Fibroblast of skin of left quadriceps (primary cell): Measurements from ENCODE around the gene TBKBP1.

Experiments used
- DNase-seq, 2 experiments: peaks; one replicate each; pipeline ENCODE4 v3.0.0-alpha.2; 2013; ENCODE audit warnings: low read depth in 2 of 2

TBKBP1 gene, protein sequence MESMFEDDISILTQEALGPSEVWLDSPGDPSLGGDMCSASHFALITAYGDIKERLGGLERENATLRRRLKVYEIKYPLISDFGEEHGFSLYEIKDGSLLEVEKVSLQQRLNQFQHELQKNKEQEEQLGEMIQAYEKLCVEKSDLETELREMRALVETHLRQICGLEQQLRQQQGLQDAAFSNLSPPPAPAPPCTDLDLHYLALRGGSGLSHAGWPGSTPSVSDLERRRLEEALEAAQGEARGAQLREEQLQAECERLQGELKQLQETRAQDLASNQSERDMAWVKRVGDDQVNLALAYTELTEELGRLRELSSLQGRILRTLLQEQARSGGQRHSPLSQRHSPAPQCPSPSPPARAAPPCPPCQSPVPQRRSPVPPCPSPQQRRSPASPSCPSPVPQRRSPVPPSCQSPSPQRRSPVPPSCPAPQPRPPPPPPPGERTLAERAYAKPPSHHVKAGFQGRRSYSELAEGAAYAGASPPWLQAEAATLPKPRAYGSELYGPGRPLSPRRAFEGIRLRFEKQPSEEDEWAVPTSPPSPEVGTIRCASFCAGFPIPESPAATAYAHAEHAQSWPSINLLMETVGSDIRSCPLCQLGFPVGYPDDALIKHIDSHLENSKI

DNA sequence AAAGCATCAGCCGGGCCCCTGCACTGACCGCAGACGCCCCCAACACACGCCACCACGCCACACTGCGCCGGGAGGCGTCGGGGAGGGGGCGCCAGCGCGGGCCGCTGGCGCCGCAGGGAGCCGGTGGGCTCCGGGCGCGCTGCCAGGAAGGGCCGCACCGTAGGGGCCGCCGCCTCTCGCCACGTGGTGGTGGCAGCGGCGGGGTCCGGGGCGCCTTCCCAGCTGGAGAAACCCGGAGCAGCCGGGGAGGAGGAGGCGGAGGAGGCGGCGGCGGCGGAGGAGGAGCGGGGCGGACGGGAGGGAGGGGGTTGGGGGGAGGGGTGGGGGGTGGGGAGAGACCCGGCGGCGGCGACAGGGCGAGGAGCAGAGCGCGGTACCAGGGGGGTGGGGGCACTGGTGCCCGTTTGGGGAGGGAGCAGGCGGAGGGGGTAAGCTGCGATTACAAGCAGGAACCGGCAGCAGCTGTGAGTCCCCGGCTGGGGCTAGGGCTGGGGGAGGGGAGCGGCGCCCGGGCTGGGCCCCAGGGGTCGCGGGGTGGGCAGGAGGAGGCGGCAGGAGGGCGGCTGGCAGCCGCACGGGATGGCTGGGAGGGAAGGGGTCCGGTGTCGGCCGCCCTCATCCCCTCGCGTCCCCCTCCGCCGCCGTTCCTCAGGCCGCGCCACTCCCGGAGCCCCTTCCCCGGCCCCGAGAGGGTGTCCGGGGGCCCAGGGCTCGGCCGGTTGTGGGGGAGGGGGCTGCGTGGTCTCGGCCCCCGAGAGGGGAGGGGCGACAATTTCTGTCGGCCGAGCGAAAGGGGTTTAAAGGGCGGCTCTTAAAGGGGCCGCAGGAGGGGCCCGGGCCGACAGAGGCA is at the start of gene TBKBP1:
TSS of gene TBKBP1 (plus strand) at position 431 of the 850 bp plus-strand sequence. CDS start 1,952 bp downstream, outside the sequence.
- DNase-seq = peak in 1 of 2 experiments; percentile 43

GRCh38 chr17:47644324-47644723 is 49.6 kb upstream of the TBKBP1 start:
- DNase-seq = no peak

- peak; percentile 100 for DNase-seq
These were observed 44.6 kb upstream of the TBKBP1 start, which contains the start of gene KPNB1 for GRCh38 chr17:47649153-47649971. Gene KPNB1 (plus strand): TSS chr17:47649919. CDS start chr17:47650245, 326 bp downstream.

DNA sequence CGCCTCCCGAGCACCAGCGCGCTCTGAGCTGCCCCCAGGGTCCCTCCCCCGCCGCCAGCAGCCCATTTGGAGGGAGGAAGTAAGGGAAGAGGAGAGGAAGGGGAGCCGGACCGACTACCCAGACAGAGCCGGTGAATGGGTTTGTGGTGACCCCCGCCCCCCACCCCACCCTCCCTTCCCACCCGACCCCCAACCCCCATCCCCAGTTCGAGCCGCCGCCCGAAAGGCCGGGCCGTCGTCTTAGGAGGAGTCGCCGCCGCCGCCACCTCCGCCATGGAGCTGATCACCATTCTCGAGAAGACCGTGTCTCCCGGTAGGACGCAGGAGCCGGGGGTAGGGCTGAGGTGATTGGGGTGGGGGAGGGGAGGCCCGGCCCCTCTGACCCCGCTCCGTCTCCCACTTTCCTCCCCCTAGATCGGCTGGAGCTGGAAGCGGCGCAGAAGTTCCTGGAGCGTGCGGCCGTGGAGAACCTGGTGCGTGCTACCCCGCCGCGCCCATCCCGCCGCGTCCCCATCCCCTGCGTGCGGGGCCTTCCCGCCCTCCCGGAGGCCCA is 43.9 kb upstream of the TBKBP1 start:
- DNase-seq = no peak

GRCh38 chr17:47650525-47651522 is 43.1 kb upstream of the TBKBP1 start:
- DNase-seq = peak; percentile 93 to 94

DNA sequence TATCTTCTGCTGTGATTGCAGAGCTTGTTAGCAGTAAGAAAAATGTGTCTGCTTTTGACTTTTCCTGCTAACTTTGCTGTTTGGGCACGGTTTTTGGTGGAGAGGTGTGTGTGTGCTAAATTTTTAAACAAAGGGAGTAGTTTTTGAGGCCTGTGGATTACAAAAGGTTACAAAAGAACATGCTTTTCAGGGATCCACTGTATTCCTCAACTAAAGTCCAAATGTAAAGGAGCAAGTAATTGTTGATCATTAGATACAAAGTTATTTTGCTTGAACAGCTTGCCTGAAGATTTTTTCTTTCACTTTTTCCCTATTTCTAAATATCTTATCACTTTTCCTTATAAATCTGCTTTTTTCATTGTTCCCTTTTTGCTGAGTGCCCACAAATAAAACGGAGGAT is 42.3 kb upstream of the TBKBP1 start:
- DNase-seq = no peak

DNA sequence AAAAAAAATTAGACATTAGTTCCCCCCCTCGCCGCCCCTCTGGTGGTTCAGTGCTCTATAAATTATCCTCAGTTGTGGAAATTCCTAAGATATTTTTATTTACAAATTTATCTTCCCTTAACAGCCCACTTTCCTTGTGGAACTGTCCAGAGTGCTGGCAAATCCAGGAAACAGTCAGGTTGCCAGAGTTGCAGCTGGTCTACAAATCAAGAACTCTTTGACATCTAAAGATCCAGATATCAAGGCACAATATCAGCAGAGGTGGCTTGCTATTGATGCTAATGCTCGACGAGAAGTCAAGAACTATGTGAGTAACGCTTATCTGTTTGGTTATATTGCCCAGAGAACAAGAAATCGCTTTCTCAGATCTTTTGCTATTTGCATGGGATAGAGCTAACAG is 41.4 kb upstream of the TBKBP1 start:
- no peak for DNase-seq

GRCh38 chr17:47653442-47653841 is 40.5 kb upstream of the TBKBP1 start:
- no peak for DNase-seq

DNA sequence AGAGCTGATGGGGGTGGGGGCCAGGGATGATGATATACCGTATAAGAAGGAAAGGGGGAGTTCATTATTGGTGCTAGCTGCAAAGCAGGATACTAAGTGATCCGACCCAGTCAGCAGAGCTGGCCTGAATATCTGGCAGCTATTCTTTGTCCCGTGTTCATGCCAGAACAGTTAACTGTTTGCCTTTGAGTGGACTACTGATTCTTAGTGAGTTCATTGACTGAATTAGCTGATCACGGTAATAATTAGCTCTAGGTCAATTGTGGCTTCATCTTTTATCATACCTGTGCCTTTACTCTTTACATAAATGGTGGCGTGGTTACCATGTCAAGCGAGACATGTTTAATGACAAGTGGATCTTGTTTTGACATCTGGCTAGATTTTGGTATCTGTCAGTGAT is 39.0 kb upstream of the TBKBP1 start:
- no peak for DNase-seq

DNA sequence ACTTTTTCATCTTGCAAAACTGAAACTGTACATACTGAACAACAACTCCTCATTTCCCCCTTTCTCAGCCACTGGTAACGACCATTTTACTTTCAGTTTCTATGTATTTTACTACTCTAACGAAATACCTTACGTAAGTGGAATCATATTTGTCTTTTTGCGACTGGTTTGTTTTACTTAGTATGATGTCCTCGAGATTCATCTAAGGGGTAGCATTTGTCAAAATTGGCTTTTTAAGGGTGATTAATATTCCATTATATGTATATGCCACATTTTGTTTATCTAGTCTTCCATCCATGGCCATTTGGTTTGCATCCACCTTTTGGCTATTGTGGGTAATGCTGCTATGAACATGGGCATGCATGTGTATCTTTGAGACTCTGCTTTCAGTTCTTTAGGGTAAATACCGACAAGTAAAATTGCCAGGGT is 33.9 kb upstream of the TBKBP1 start:
- no peak for DNase-seq

GRCh38 chr17:47663912-47664623 is 29.9 kb upstream of the TBKBP1 start:
- DNase-seq = peak in 1 of 2 experiments; percentile 25

DNA sequence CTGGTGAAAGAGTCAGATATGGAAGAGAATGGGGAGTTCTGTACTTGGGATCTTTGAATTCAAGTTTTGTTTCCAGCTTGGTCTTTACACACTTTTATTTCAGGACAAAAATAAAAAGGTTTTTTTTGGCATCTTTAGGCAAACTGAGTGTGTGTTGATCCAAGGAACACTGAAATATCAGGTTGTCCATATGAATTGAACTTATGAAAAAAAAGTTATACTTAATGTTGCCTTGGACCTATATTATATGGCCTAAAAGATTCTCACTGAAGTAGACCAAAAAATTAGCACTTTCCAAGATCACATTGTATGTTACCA is 29.4 kb upstream of the TBKBP1 start:
- no peak for DNase-seq

GRCh38 chr17:47665655-47666054 is 28.3 kb upstream of the TBKBP1 start:
- DNase-seq = peak in 1 of 2 experiments; percentile 22

GRCh38 chr17:47669081-47669480 is 24.9 kb upstream of the TBKBP1 start:
- no peak for DNase-seq

- DNase-seq = no peak
These were observed 23.9 kb upstream of the TBKBP1 start for GRCh38 chr17:47670064-47670463.

DNA sequence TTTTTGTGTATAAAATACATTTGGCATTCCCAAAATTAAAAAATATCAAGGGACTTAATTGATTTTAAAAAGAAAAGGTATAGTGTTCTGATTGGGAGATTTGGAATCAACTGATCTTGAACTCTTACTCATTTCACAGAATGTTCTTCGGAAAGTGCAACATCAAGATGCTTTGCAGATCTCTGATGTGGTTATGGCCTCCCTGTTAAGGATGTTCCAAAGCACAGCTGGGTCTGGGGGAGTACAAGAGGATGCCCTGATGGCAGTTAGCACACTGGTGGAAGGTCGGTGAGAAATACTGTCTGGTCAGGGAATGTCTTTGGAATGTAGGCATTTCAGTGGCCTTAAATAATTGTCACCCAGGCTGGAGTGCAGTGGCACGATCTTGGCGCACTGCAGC is 19.5 kb upstream of the TBKBP1 start:
- no peak for DNase-seq

- no peak for DNase-seq
These were observed 18.4 kb upstream of the TBKBP1 start for GRCh38 chr17:47675380-47676198.

- DNase-seq = no peak
These were observed 17.8 kb upstream of the TBKBP1 start for GRCh38 chr17:47676199-47676472.
